Right cardiac atrium (tissue), 5 donors: ENCODE measurements around the gene EXOSC2. TPM values are rescaled to one million over a fixed set of nuclear protein-coding genes. Genes with fewer than 3 reads are reported as not detected.

ENCODE experiments used
- ATAC-seq, 2 donors: fragments of 200-7000 bp; cut with Tn5 transposase; one replicate each; pipeline versions ENCODE4 v1.8.0 to v1.9.1; 2020; ENCODE audit warnings: moderate library complexity in 2 of 2, mild to moderate bottlenecking in 1 of 2
- DNase-seq, 3 donors: peaks; one replicate each; pipeline ENCODE4 v3.0.0-alpha.2; 2020
- H3K27ac ChIP-seq: one replicate; pipeline ENCODE4 v1.5.1; 2013; ENCODE audit warnings: mild to moderate bottlenecking, low read length, control low read depth, moderate library complexity
- H3K27me3 ChIP-seq: one replicate; pipeline ENCODE4 v1.6.1; 2013; ENCODE audit not compliant: control insufficient read depth, insufficient read depth
- H3K4me1 ChIP-seq: one replicate; pipeline ENCODE4 v1.6.1; 2013; ENCODE audit warnings: low read length; ENCODE audit not compliant: control insufficient read depth, insufficient read depth
- H3K4me3 ChIP-seq: one replicate; pipeline ENCODE4 v1.5.1; 2013; ENCODE audit warnings: low read length, control low read depth
- H3K9me3 ChIP-seq: one replicate; pipeline ENCODE4 v1.6.1; 2013; ENCODE audit warnings: low read length; ENCODE audit not compliant: control insufficient read depth
- WGBS: extraction: QIAGEN DNeasy Blood & Tissue Kit; methylation state at CpG from one replicate; pipeline ENCODE4 v1.1.7; 2013; 5-methylcytosine and 5-hydroxymethylcytosine counted together
- intact Hi-C, 4 donors: fragments of 100-400 bp; cut with DNase I; formaldehyde crosslinking; loops; one replicate each; pipeline versions ENCODE4 v1.11.0 to v1.14.0; 2022 to 2023
- polyA plus RNA-seq: library from polyadenylated mRNA; stranded (reverse); fragments of 200-250 nt; gene quantifications from one replicate; pipeline ENCODE4 v1.2.3, GENCODE V29; 2013
- total RNA-seq, 4 donors: library from RNA; stranded (reverse); fragmentation: NEBNext Ultra II Directional; extraction: Animal tissue kit (Norgen Biotek cat#: 25700); gene quantifications; one replicate each; pipeline ENCODE4 v1.2.1, GENCODE V29; 2021
- donor health status: healthy with polysubstance abuse.
- donor health status: DM: no; HTN: yes; CAD: no.
- donor health status: DM: no; HTN: no; CAD: no.
- donor health status: DM: no; HTN: yes; CAD: no; lungs with severe emphysema.
- donor health status: DM: yes; HTN: yes; CAD: no.

Gene EXOSC2
- total and polyA plus RNA-seq, 5 donors, result 11.0 to 17.9 (median 14.3) TPM

DNA sequence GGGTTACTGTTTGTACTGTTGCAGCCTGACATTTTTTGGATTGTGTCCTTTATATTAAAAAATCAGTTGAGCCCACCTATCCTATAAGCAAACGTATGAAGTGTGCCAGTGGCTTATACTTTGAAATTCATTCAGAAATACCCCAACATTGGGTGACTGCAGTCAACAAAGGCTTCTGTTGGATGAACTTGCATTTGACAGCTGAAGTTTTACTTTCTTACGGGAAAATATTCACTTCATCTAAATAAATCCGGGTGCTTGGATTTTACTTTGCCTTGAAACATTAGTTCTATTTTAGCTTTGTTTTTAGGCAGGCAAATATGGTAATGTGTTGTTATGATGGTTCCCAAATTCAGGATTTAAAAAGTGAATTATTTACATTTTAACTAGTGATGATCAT lies 21.7 kb downstream of the EXOSC2 start:
- Histone ChIP-seq H3K9me3 (no peaks in the 10 kb centered on the region), H3K4me3 (peak overlapping the region; percentile 91), H3K27ac (no peak overlapping the region), H3K27me3 (no peaks in the 10 kb centered on the region), H3K4me1 (peaks cover 6% of the 10 kb centered on the region)
- no peak for ATAC-seq
- DNase-seq, result no peak
- 20% methylated on average over 3 of the region's 3 CpGs for WGBS
- intact Hi-C loops, result loop anchor here in 1 of 4 donors (10.0 kb wide), 1 partner anchor 220 kb away; the partner anchor contains the start of gene FIBCD1

GRCh38 chr9:130718562-130718961 lies 25.0 kb downstream of the EXOSC2 start:
- Histone ChIP-seq H3K9me3 (no peaks in the 10 kb centered on the region), H3K27me3 (no peaks in the 10 kb centered on the region), H3K4me3 (no peak overlapping the region), H3K4me1 (peaks cover 6% of the 10 kb centered on the region), H3K27ac (no peak overlapping the region)
- ATAC-seq (no peak), DNase-seq (no peak)
- intact Hi-C loops, result loop anchor here in 1 of 4 donors (10.0 kb wide), 1 partner anchor 216 kb away; the partner anchor contains the start of gene FIBCD1
- 75% methylated on average over 3 of the region's 3 CpGs for WGBS

- DNase-seq (no peak), ATAC-seq (no peak)
- H3K4me3 ChIP-seq, result no peak overlapping the region
- intact Hi-C loops, result no loop called here
- no peaks in the 10 kb centered on the region for H3K27me3 ChIP-seq
- WGBS, result 98% methylated on average over 10 of the region's 10 CpGs
- H3K27ac ChIP-seq, result no peak overlapping the region
- H3K4me1 ChIP-seq, result peaks cover 6% of the 10 kb centered on the region
- H3K9me3 ChIP-seq, result no peaks in the 10 kb centered on the region
Measured at GRCh38 chr9:130720762-130721161, 27.2 kb downstream of the EXOSC2 start.

- no peak overlapping the region for H3K4me3 ChIP-seq
- intact Hi-C loops, result no loop called here
- ATAC-seq, result no peak
- H3K4me1 ChIP-seq, result peaks cover 2% of the 10 kb centered on the region
- no peak overlapping the region for H3K27ac ChIP-seq
- no peak for DNase-seq
- no peaks in the 10 kb centered on the region for H3K9me3 ChIP-seq
- WGBS, result 88% methylated on average over 3 of the region's 3 CpGs
- H3K27me3 ChIP-seq, result no peaks in the 10 kb centered on the region
Measured at GRCh38 chr9:130728721-130729120, 35.1 kb downstream of the EXOSC2 start.

GRCh38 chr9:130729145-130729544 lies 35.6 kb downstream of the EXOSC2 start:
- no peaks in the 10 kb centered on the region for H3K27me3 ChIP-seq
- DNase-seq, result no peak
- peaks cover 2% of the 10 kb centered on the region for H3K4me1 ChIP-seq
- no peak overlapping the region for H3K27ac ChIP-seq
- no peak overlapping the region for H3K4me3 ChIP-seq
- ATAC-seq, result no peak
- intact Hi-C loops, result no loop called here
- no peaks in the 10 kb centered on the region for H3K9me3 ChIP-seq
- 97% methylated on average over 2 of the region's 2 CpGs for WGBS

DNA sequence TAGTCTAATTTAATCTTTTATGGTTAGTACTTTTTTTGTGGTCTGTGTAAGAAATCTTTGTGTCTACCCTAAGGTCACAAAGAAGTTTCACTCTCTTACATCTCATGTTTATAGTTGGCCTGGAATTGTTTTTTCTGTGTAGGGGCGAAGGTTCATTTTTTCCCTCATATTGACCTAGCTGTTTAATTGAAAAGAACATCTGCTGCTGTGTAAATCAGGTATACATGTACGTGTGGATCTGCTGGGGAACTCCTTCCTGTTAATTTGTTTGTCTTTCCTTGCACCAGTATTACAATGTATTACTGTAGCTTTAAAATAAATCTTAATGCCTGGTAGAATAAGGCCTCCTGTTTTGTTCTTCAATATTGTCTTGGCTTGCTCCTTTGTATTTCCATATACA lies 37.8 kb downstream of the EXOSC2 start:
- ATAC-seq (no peak), DNase-seq (no peak)
- 78% methylated on average over 2 of the region's 2 CpGs for WGBS
- Histone ChIP-seq H3K4me3 (no peak overlapping the region), H3K4me1 (peaks cover 2% of the 10 kb centered on the region), H3K27me3 (no peaks in the 10 kb centered on the region), H3K9me3 (no peaks in the 10 kb centered on the region), H3K27ac (no peak overlapping the region)
- intact Hi-C loops, result no loop called here

DNA sequence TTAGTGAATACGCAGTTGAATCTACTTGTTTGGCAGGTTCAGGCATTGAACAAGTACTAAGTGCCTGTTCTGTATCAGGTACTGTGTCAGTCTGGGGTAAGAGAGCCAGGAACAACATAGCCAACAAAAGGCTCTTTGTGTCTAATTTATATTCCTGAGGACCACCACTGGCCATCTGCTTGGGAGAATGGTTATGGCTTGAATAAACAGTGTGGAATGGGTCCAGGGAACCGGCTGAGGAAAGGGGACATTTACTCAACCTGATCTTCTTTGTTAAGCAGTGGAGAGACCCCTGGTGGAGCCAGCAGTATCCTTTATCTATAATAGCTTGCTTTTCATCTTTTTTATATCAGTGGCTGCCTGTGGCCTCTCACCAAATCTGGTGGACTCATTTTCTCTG lies 38.6 kb downstream of the EXOSC2 start:
- ATAC-seq (peak in 1 of 2 donors; percentile 20), DNase-seq (no peak)
- no peaks in the 10 kb centered on the region for H3K27me3 ChIP-seq
- 50% methylated on average over 2 of the region's 2 CpGs for WGBS
- H3K4me1 ChIP-seq, result peaks cover 2% of the 10 kb centered on the region
- intact Hi-C loops, result no loop called here
- peak overlapping the region; percentile 12 for H3K27ac ChIP-seq
- no peaks in the 10 kb centered on the region for H3K9me3 ChIP-seq
- H3K4me3 ChIP-seq, result no peak overlapping the region

GRCh38 chr9:130732793-130733221 lies 39.2 kb downstream of the EXOSC2 start:
- WGBS, result 42% methylated on average over 5 of the region's 5 CpGs
- peaks cover 2% of the 10 kb centered on the region for H3K4me1 ChIP-seq
- intact Hi-C loops, result no loop called here
- no peak for DNase-seq
- no peak overlapping the region for H3K4me3 ChIP-seq
- peak; percentile 16 to 47 for ATAC-seq
- H3K9me3 ChIP-seq, result no peaks in the 10 kb centered on the region
- peak overlapping the region; percentile 64 for H3K27ac ChIP-seq
- H3K27me3 ChIP-seq, result no peaks in the 10 kb centered on the region

DNA sequence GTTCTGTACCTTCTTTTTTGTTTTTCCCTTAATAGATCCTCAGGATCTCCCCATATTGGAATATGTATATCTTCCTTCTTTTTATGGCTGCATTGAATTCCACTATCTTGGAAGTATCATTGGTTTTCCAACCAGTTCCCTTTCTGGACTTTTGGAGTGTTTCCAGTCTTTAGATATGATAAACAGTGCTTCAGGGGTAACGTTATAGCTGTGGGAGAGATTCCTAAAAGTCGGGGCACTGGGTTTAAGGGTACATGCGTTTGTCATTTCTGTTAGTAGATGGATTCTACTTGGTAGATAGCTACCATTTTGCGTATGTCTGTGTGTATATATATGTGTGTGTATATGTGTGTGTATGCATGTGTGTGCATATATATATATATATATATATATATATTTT lies 42.0 kb downstream of the EXOSC2 start:
- Histone ChIP-seq H3K9me3 (no peaks in the 10 kb centered on the region), H3K4me1 (peaks cover 2% of the 10 kb centered on the region), H3K4me3 (no peak overlapping the region), H3K27ac (no peak overlapping the region), H3K27me3 (no peaks in the 10 kb centered on the region)
- DNase-seq, result no peak
- ATAC-seq, result no peak
- intact Hi-C loops, result no loop called here
- WGBS, result 78% methylated on average over 4 of the region's 4 CpGs

DNA sequence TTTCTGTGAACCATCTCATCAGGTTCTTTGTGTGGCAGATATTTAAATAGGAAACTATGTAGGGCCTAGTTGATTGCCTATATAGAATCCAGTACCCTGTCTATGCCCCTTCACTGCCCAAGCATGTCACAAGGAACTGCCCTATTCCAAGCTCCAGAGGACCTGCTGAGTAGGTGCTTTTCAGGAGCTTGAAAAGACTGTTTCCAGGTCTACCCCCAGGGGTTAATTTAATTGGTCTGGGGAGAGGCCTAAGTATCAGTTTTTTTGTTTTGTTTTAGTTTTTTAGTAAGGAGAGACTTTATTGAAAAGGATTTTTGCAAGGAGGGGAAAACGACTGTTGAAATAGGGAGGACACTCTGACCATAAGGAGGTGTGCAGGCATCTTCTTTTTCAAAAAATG lies 43.3 kb downstream of the EXOSC2 start:
- DNase-seq (no peak), ATAC-seq (no peak)
- no peak overlapping the region for H3K27ac ChIP-seq
- no peaks in the 10 kb centered on the region for H3K27me3 ChIP-seq
- intact Hi-C loops, result no loop called here
- WGBS, result 88% methylated on average over 1 of the region's 1 CpG
- no peak overlapping the region for H3K4me3 ChIP-seq
- no peaks in the 10 kb centered on the region for H3K9me3 ChIP-seq
- peaks cover 3% of the 10 kb centered on the region for H3K4me1 ChIP-seq

DNA sequence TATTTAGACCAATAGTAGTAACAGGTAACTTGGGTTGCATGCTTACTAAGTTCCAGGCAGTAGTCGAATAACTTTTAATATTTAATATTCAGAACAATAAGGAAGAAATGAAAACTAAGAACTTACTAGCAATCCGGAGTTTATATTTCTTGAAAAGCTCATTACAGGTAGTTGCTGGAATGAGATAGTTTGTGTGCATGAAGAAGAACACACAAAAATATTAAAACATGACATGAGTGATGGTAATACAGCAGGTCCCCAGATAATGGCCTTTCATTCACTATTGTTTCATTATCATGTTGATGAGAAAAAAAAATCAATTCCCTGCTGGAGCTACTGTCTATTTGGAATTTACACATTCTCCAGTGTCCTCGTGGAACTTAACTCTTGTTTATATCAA lies 44.7 kb downstream of the EXOSC2 start:
- Histone ChIP-seq H3K27me3 (no peaks in the 10 kb centered on the region), H3K9me3 (no peaks in the 10 kb centered on the region), H3K4me3 (no peak overlapping the region), H3K27ac (no peak overlapping the region), H3K4me1 (peaks cover 3% of the 10 kb centered on the region)
- no peak for ATAC-seq
- WGBS, result 83% methylated on average over 3 of the region's 3 CpGs
- intact Hi-C loops, result no loop called here
- DNase-seq, result no peak

DNA sequence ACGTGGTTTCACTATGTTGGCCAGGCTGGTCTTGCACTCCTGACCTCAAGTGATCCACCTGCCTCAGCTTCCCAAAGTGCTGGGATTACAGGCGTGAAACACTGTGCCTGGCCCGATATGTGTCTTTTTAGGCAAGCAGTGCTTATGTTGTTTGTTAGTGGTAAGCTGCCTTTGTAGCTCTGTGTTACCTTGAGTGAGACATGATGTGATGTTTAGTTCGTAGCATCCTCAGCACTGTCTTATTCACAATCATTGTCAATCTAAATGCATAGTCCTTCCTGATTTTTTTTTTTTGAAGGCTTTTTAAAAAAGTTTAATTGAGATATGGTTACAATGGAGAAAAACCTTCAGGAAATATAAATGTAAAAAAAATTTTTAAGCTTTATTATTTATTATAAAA lies 45.5 kb downstream of the EXOSC2 start:
- DNase-seq (no peak), ATAC-seq (no peak)
- H3K27ac ChIP-seq, result no peak overlapping the region
- no peaks in the 10 kb centered on the region for H3K9me3 ChIP-seq
- 94% methylated on average over 4 of the region's 4 CpGs for WGBS
- peaks cover 3% of the 10 kb centered on the region for H3K4me1 ChIP-seq
- no peaks in the 10 kb centered on the region for H3K27me3 ChIP-seq
- intact Hi-C loops, result no loop called here
- no peak overlapping the region for H3K4me3 ChIP-seq
